PFSK-1 (cell line): Measurements from ENCODE around the gene TSPAN13.

Source experiments
- FOXP2 ChIP-seq: optimal IDR thresholded peaks from 2 replicates; pipeline ENCODE3; 2011; ENCODE audit warnings: borderline replicate concordance, control low read depth, inconsistent platforms; ENCODE audit not compliant: insufficient read depth; ENCODE audit errors: extremely low read length, extremely low read depth
- POLR2AphosphoS5 ChIP-seq: IDR thresholded peaks from 2 replicates; pipeline ENCODE4 v1.6.1; 2012; ENCODE audit warnings: low read depth, mild to moderate bottlenecking, control low read depth, low read length, moderate library complexity
- REST ChIP-seq, 2 experiments: IDR thresholded peaks; 2 replicates each; pipeline versions ENCODE4 v1.6.1 to v1.8.0; 2011 to 2012; ENCODE audit warnings: low read depth in 2 of 2, low read length in 2 of 2, control low read depth in 1 of 2, inconsistent platforms in 1 of 2, mild to moderate bottlenecking in 1 of 2, moderate library complexity in 1 of 2; ENCODE audit not compliant: insufficient read depth in 1 of 2
- SIN3A ChIP-seq: IDR thresholded peaks from 2 replicates; pipeline ENCODE4 v1.6.1; 2012; ENCODE audit warnings: mild to moderate bottlenecking, low read length, moderate library complexity, borderline replicate concordance; ENCODE audit not compliant: insufficient read depth
- TAF1 ChIP-seq: IDR thresholded peaks from 2 replicates; pipeline ENCODE4 v1.6.1; 2012; ENCODE audit warnings: low read length, control low read depth, borderline replicate concordance; ENCODE audit not compliant: insufficient read depth

The TSPAN13 gene

GRCh38 chr7:16755397-16755796 lies 1.8 kb downstream of the TSPAN13 start:
- no peak for TF ChIP-seq REST (IDR thresholded peaks at IDR 0.05; ENCODE audit: insufficient read depth in 1 of 2, low read depth in 2 of 2, low read length in 2 of 2)
- TF ChIP-seq FOXP2: no peak
- TF ChIP-seq TAF1: no peak
- no peak for TF ChIP-seq SIN3A
- TF ChIP-seq POLR2AphosphoS5: no peak

- TF ChIP-seq TAF1: no peak
- no peak for TF ChIP-seq SIN3A
- no peak for TF ChIP-seq REST (IDR thresholded peaks at IDR 0.05; ENCODE audit: insufficient read depth in 1 of 2, low read depth in 2 of 2, low read length in 2 of 2)
- TF ChIP-seq POLR2AphosphoS5: no peak
- no peak for TF ChIP-seq FOXP2
These were observed 4.5 kb downstream of the TSPAN13 start for GRCh38 chr7:16758036-16758435.

- TF ChIP-seq TAF1 (no peak), POLR2AphosphoS5 (no peak), SIN3A (no peak), REST (IDR thresholded peaks at IDR 0.05; ENCODE audit: insufficient read depth in 1 of 2, low read depth in 2 of 2, low read length in 2 of 2) (no peak), FOXP2 (no peak)
These were observed 5.4 kb downstream of the TSPAN13 start for GRCh38 chr7:16758631-16759611.

GRCh38 chr7:16759840-16760239 lies 6.3 kb downstream of the TSPAN13 start:
- TF ChIP-seq REST (IDR thresholded peaks at IDR 0.05; ENCODE audit: insufficient read depth in 1 of 2, low read depth in 2 of 2, low read length in 2 of 2): no peak
- TF ChIP-seq POLR2AphosphoS5: no peak
- TF ChIP-seq TAF1: no peak
- no peak for TF ChIP-seq SIN3A
- no peak for TF ChIP-seq FOXP2
